Measurements from ENCODE around the gene CYREN. TPM values are rescaled to one million over a fixed set of nuclear protein-coding genes. Genes with fewer than 3 reads are reported as not detected.

CYREN gene
- total and polyA plus RNA-seq, 10 donors = 21.2 to 55.0 (median 44.1) TPM

DNA sequence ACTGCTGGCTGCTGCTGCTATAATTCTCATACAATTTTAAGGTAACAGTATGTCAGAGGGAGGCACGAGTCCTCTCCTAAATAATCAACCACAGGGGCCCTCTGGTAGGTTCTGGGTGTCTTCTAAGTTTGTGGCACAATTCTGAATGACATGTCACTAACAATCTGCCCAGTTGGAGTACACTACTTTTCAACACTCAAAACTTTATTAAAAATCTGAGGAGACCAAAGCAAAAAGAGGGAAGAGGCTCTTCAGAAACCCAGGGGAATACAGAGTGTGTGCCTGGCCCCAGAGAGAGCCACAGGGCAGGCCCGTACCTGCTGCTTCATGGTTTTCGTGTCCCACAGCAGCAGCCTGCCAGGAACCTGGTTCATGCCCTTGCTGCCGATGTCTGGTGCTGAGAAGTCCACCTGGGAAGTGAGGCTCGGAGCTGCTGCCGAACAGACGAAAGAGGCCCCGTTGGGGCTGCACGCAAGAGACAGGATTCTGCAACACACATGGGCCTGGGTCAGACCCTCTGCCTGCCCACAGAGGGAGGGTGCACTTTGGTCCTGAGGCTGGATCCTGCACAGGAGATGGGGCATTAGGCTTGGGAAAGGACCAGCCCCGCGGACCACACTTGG is 22.5 kb upstream of the CYREN start:
- WGBS, 5 donors = 88 to 97% (median 94%) methylated on average over 10 to 11 of the region's 11 CpGs
- Histone ChIP-seq H3K36me3 (peaks cover 0 to 100% (median 82%) of the 10 kb centered on the region in 6 donors), H3K9me3 (no peaks in the 10 kb centered on the region), H3K27ac (no peak overlapping the region), H3K4me3 (no peak overlapping the region), H3K4me1 (no peaks in the 10 kb centered on the region), H3K27me3 (replicated peaks in 1 of 7) (no peaks in the 10 kb centered on the region)
- TF ChIP-seq, protein P1, sequence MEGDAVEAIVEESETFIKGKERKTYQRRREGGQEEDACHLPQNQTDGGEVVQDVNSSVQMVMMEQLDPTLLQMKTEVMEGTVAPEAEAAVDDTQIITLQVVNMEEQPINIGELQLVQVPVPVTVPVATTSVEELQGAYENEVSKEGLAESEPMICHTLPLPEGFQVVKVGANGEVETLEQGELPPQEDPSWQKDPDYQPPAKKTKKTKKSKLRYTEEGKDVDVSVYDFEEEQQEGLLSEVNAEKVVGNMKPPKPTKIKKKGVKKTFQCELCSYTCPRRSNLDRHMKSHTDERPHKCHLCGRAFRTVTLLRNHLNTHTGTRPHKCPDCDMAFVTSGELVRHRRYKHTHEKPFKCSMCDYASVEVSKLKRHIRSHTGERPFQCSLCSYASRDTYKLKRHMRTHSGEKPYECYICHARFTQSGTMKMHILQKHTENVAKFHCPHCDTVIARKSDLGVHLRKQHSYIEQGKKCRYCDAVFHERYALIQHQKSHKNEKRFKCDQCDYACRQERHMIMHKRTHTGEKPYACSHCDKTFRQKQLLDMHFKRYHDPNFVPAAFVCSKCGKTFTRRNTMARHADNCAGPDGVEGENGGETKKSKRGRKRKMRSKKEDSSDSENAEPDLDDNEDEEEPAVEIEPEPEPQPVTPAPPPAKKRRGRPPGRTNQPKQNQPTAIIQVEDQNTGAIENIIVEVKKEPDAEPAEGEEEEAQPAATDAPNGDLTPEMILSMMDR (IDR thresholded peaks at IDR 0.05 in 8 of 11, conservative IDR thresholded peaks at IDR 0.05 in 3 of 11) = no peak
- DNase-seq = peak; percentile 68
- intact Hi-C loops (cut with DNase I; ENCODE audit: low total_unique reads) = no loop called here

DNA sequence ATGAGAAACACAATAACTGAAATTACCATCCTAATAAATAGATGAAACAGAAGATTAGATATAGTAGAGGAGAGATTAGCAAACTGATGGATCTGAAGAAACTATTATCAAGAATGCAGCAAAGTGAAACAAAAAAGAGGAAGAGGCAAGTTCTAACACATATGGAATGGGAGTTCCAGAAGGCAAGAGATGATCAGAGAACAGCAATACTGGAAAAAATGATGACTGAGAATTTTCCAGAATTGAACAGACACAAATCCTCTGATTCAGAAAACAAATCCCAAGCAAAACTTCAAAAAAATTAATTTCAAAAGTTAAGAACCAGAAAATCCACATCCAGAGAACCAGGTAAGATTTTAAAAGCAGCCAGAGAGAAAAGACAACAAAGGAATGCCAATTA is 20.2 kb upstream of the CYREN start:
- TF ChIP-seq, protein P1 (IDR thresholded peaks at IDR 0.05 in 8 of 11, conservative IDR thresholded peaks at IDR 0.05 in 3 of 11) = no peak
- TF ChIP-seq POLR2AphosphoS5 (IDR thresholded peaks at IDR 0.05) (no peak), POLR2A (IDR thresholded peaks at IDR 0.05) (no peak)
- intact Hi-C loops (cut with DNase I; ENCODE audit: low total_unique reads) = no loop called here
- no peaks in the 10 kb centered on the region for H3K4me1 ChIP-seq
- DNase-seq = no peak
- H3K36me3 ChIP-seq = peaks cover 0 to 100% (median 79%) of the 10 kb centered on the region in 6 donors
- H3K4me3 ChIP-seq = no peak overlapping the region
- H3K27ac ChIP-seq = no peak overlapping the region
- no peaks in the 10 kb centered on the region for H3K27me3 ChIP-seq (replicated peaks in 1 of 7)
- no peaks in the 10 kb centered on the region for H3K9me3 ChIP-seq

DNA sequence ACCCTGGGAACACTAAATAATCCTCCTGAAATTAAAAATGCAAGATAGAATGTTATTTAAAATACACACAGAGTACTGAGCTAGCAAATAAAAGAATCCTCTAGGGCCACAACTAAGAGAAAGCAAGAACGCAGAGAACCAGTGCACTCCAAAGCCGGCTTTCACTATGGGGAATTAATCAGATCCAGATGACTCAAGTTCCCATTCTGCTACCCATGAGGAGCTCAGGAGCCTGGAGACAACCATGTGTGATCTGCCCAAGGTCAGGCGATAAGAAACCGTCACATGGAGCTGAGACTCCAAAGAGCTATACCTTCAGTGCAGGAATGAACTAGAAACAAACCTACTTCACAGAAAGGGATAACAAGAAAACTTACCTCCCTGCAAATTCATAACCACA is 19.5 kb upstream of the CYREN start:
- 87 to 99% (median 95%) methylated on average over 4 of the region's 4 CpGs for WGBS, 5 donors
- H3K27me3 ChIP-seq (replicated peaks in 1 of 7) = no peaks in the 10 kb centered on the region
- peak; percentile 15 for DNase-seq
- H3K36me3 ChIP-seq = peaks cover 0 to 100% (median 79%) of the 10 kb centered on the region in 6 donors
- no peak overlapping the region for H3K27ac ChIP-seq
- H3K4me1 ChIP-seq = no peaks in the 10 kb centered on the region
- no peak overlapping the region for H3K4me3 ChIP-seq
- intact Hi-C loops (cut with DNase I; ENCODE audit: low total_unique reads) = no loop called here
- TF ChIP-seq POLR2A (IDR thresholded peaks at IDR 0.05) = no peak
- TF ChIP-seq, protein P1 (IDR thresholded peaks at IDR 0.05 in 8 of 11, conservative IDR thresholded peaks at IDR 0.05 in 3 of 11) = no peak
- no peak for TF ChIP-seq POLR2AphosphoS5 (IDR thresholded peaks at IDR 0.05)
- no peaks in the 10 kb centered on the region for H3K9me3 ChIP-seq

DNA sequence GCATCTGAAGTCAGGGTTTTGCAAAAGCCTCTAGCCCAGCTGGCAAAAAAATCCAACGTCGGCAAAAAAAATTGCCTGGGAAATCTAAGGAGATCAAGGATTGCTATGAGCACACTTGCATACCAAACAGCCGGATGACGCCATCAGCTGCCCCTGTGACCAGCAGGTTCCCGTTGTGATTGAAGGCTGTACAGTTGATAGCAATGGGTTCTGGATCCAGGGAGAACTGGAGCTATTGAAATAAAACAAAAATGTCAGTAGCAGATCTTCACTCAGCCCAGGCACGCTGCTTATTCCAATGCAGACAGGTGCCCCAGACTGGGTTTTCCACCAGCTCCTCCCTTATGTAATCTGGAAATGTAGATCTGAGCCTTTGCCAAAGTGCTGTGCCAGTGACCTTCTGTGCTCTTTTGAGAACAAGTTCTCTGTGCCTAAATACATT is 18.7 kb upstream of the CYREN start:
- Histone ChIP-seq H3K4me3 (no peak overlapping the region), H3K27ac (no peak overlapping the region), H3K36me3 (peaks cover 0 to 100% (median 79%) of the 10 kb centered on the region in 6 donors), H3K4me1 (no peaks in the 10 kb centered on the region), H3K27me3 (replicated peaks in 1 of 7) (no peaks in the 10 kb centered on the region), H3K9me3 (peaks cover 0 to 6% (median 0%) of the 10 kb centered on the region in 8 donors)
- intact Hi-C loops (cut with DNase I; ENCODE audit: low total_unique reads) = no loop called here
- peak; percentile 9 for DNase-seq
- WGBS, 5 donors = 94 to 99% (median 95%) methylated on average over 6 of the region's 6 CpGs
- TF ChIP-seq, protein P1 (IDR thresholded peaks at IDR 0.05 in 8 of 11, conservative IDR thresholded peaks at IDR 0.05 in 3 of 11) = no peak
- TF ChIP-seq POLR2AphosphoS5 (IDR thresholded peaks at IDR 0.05) (no peak), POLR2A (IDR thresholded peaks at IDR 0.05) (no peak)
